HAP-1 (cell line): Measurements from ENCODE around the gene CHD8.
A peak's percentile ranks its signal among the peaks of the same experiment; 100 is the strongest.
"Not testable (repeated sequence)": the region's sequence is repeated elsewhere in the genome, so short reads cannot be mapped to it uniquely, and the experiment has no call there.

Source experiments
- DNase-seq, 2 experiments: peaks; one replicate each; pipeline ENCODE4 v3.0.0-alpha.2; 2016 to 2020; ENCODE audit warnings: low spot score in 2 of 2
- H3K27me3 ChIP-seq: fragments of 250-450 bp; sonication (Bioruptor Pico); 2 replicates; pipeline ENCODE4 v1.5.1; 2020; ENCODE audit warnings: low read depth, mild to moderate bottlenecking, moderate library complexity
- H3K36me3 ChIP-seq: fragments of 250-450 bp; sonication (Bioruptor Pico); replicated peaks from 2 replicates; pipeline ENCODE4 v1.5.1; 2020; ENCODE audit warnings: mild to moderate bottlenecking
- H3K4me1 ChIP-seq: fragments of 250-450 bp; sonication (Bioruptor Pico); 2 replicates; pipeline ENCODE4 v1.5.1; 2020; ENCODE audit warnings: mild to moderate bottlenecking
- H3K4me3 ChIP-seq: fragments of 250-450 bp; sonication (Bioruptor Pico); 2 replicates; pipeline ENCODE4 v1.5.1; 2020; ENCODE audit warnings: mild to moderate bottlenecking, moderate library complexity
- H3K9me3 ChIP-seq: fragments of 250-450 bp; sonication (Bioruptor Pico); 2 replicates; pipeline ENCODE4 v1.5.1; 2020; ENCODE audit warnings: mild to moderate bottlenecking, moderate library complexity
- in situ Hi-C: fragments of 300-500 bp; cut with MboI; formaldehyde crosslinking; loops from 3 replicates; pipeline ENCODE4 v1.14.3; 2020; ENCODE audit warnings: low sequenced_read_pairs, inconsistent platforms, mixed read lengths

CHD8 gene

GRCh38 chr14:21372814-21373213, 83.1 kb downstream of the CHD8 start:
- H3K4me1 ChIP-seq, H3K4me3 ChIP-seq, in situ Hi-C loops, DNase-seq, H3K27me3 ChIP-seq, H3K9me3 ChIP-seq: not testable (repeated sequence)
- H3K36me3 ChIP-seq = peaks cover 70% of the 10 kb centered on the region

GRCh38 chr14:21369949-21370679, 85.8 kb downstream of the CHD8 start:
- Histone ChIP-seq H3K4me3 (no peak overlapping the region), H3K9me3 (no peaks in the 10 kb centered on the region), H3K4me1 (no peaks in the 10 kb centered on the region), H3K27me3 (no peaks in the 10 kb centered on the region), H3K36me3 (peaks cover 89% of the 10 kb centered on the region)
- in situ Hi-C loops = no loop called here
- DNase-seq = no peak

GRCh38 chr14:21367582-21368144, 88.3 kb downstream of the CHD8 start:
- no peak for DNase-seq
- Histone ChIP-seq H3K4me3 (no peak overlapping the region), H3K36me3 (peaks cover 96% of the 10 kb centered on the region), H3K4me1 (no peaks in the 10 kb centered on the region), H3K9me3 (no peaks in the 10 kb centered on the region), H3K27me3 (no peaks in the 10 kb centered on the region)
- in situ Hi-C loops = no loop called here

- in situ Hi-C loops = no loop called here
- Histone ChIP-seq H3K36me3 (peaks cover 93% of the 10 kb centered on the region), H3K4me1 (no peaks in the 10 kb centered on the region), H3K4me3 (no peak overlapping the region), H3K27me3 (no peaks in the 10 kb centered on the region), H3K9me3 (no peaks in the 10 kb centered on the region)
- DNase-seq = no peak
Measured at GRCh38 chr14:21356511-21356910, 99.4 kb downstream of the CHD8 start.

DNA sequence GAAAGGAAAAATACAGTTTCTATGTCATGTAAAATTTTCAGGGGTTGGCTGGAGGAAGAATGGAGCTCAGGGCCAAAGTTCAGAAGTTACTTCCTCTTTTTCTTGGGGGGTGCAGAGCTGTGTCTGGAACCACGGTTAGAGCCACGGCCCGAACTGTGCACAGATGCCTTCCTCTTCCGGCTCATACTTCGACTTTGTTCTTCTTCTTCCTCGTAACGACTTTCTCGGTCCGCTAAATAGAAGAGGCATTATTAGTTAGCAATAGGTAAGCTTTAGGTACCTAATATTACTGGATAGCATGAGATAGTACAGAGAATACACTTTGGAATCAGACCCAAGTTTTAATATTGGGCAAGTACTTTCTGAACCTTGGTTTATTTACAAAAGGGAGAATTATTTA, 103.3 kb downstream of the CHD8 start:
- Histone ChIP-seq H3K4me3 (no peak overlapping the region), H3K27me3 (no peaks in the 10 kb centered on the region), H3K4me1 (no peaks in the 10 kb centered on the region; the same call in 1 of the 2 replicates), H3K9me3 (no peaks in the 10 kb centered on the region), H3K36me3 (peaks cover 67% of the 10 kb centered on the region)
- DNase-seq = no peak
- in situ Hi-C loops = no loop called here

DNA sequence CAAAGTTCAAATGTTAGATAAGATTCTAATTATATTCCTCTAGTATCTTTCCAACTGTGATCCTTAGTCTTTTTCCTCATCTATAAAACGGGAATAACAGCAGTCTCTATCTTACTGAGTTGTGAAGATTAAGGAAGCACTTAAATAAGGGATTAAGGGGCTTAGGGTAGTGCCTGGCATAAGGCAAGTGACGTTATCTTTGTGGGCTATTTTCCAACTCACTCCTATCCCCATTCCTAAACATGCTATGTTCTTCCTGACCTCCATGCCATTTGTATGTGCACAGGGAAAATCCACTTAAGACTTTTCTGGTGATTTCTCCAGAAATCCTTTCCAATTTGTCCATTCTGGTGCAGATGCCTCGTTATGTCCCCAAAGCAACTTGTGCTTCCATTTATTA, 105.4 kb downstream of the CHD8 start:
- Histone ChIP-seq H3K4me3 (no peak overlapping the region), H3K4me1 (peaks cover 12% of the 10 kb centered on the region), H3K9me3 (no peaks in the 10 kb centered on the region), H3K36me3 (peaks cover 46% of the 10 kb centered on the region), H3K27me3 (no peaks in the 10 kb centered on the region)
- DNase-seq = no peak
- in situ Hi-C loops = no loop called here

GRCh38 chr14:21347201-21347600, 108.7 kb downstream of the CHD8 start:
- peaks cover 15% of the 10 kb centered on the region for H3K36me3 ChIP-seq
- H3K9me3 ChIP-seq = no peaks in the 10 kb centered on the region
- H3K4me3 ChIP-seq = no peak overlapping the region
- peak; percentile 32 to 54 for DNase-seq
- no peaks in the 10 kb centered on the region for H3K27me3 ChIP-seq
- in situ Hi-C loops = no loop called here
- H3K4me1 ChIP-seq = peaks cover 12% of the 10 kb centered on the region

DNA sequence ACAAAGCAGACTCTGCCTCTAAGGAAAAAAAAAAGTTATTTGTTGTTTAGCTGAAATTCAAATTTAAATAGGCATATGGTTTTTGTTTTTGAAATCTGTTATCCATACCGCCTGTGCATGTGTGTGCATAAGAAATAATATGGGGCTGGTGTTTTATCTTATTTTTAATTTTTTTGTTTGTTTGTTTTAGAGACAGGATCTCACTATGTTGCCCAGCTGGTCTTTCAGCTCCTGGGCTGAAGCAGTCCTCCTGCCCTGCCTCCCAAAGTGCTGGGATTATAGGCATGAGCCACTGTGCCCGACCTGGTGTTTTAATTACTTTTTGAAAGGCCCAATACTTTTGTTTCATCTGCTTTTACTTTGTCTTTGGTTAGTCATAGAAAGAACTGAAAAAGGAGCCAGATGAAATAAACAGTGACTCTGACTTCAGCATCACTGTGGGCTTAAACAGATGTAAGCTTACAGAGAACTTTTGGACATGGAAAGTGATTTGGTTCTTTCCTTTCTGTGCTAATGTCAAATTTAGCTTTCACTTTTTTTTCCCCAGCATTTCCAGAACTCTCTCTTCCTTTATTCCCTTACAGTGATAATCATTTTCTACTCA, 109.3 kb downstream of the CHD8 start:
- Histone ChIP-seq H3K4me3 (no peak overlapping the region), H3K9me3 (no peaks in the 10 kb centered on the region), H3K27me3 (no peaks in the 10 kb centered on the region), H3K4me1 (peaks cover 12% of the 10 kb centered on the region), H3K36me3 (peaks cover 11% of the 10 kb centered on the region)
- DNase-seq = no peak
- in situ Hi-C loops = no loop called here

GRCh38 chr14:21343035-21343794, 112.7 kb downstream of the CHD8 start:
- in situ Hi-C loops = no loop called here

More at GRCh38 chr14:21343035-21343794, 112.7 kb downstream of the CHD8 start:
- no peak for DNase-seq
- H3K9me3 ChIP-seq = no peaks in the 10 kb centered on the region
- no peaks in the 10 kb centered on the region for H3K36me3 ChIP-seq
- H3K27me3 ChIP-seq = no peaks in the 10 kb centered on the region
- H3K4me1 ChIP-seq = peaks cover 12% of the 10 kb centered on the region
- no peak overlapping the region for H3K4me3 ChIP-seq
